Activated naive CD8-positive, alpha-beta T cell treated with anti-CD3 and anti-CD28 coated beads for 36 hours (primary cell): ENCODE measurements around the gene C10orf95. TPM values are rescaled to one million over a fixed set of nuclear protein-coding genes. Genes with fewer than 3 reads are reported as not detected.
"Not testable (repeated sequence)": the region's sequence is repeated elsewhere in the genome, so short reads cannot be mapped to it uniquely, and the experiment has no call there.

Experiments
- DNase-seq: peaks from one replicate; pipeline ENCODE4 v3.0.0; 2021
- H3K27ac Mint-ChIP-seq: one replicate; pipeline ENCODE4 v1.8.0; 2022; ENCODE audit warnings: mild to moderate bottlenecking, moderate library complexity, mixed read lengths
- H3K27me3 Mint-ChIP-seq: one replicate; pipeline ENCODE4 v1.8.0; 2022; ENCODE audit warnings: mild to moderate bottlenecking, mixed read lengths
- H3K36me3 Mint-ChIP-seq: one replicate; pipeline ENCODE4 v1.8.0; 2021; ENCODE audit warnings: mild to moderate bottlenecking, mixed read lengths
- H3K4me1 Mint-ChIP-seq: one replicate; pipeline ENCODE4 v1.8.0; 2021; ENCODE audit warnings: mixed read lengths
- H3K4me3 Mint-ChIP-seq: one replicate; pipeline ENCODE4 v1.8.0; 2022; ENCODE audit warnings: mild to moderate bottlenecking, moderate library complexity, mixed read lengths
- H3K9me3 Mint-ChIP-seq: one replicate; pipeline ENCODE4 v1.8.0; 2022; ENCODE audit warnings: mixed read lengths
- total RNA-seq, 2 experiments: library from RNA; stranded (reverse); gene quantifications; one replicate each; pipeline ENCODE4 v1.2.3, GENCODE V29; 2021

Gene C10orf95, protein sequence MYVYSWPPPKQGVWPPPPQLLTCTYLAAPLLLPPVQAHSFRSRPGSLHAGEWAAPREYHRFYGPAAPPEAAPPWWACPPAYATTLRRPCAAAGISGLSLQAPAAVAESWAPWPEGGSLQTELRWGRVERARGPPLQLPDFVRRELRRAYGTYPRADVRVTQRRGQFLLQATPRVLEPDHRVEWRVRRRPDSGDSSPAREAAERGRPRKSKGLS
- total RNA-seq, result under 1 TPM; 0.49 to 0.62 TPM

DNA sequence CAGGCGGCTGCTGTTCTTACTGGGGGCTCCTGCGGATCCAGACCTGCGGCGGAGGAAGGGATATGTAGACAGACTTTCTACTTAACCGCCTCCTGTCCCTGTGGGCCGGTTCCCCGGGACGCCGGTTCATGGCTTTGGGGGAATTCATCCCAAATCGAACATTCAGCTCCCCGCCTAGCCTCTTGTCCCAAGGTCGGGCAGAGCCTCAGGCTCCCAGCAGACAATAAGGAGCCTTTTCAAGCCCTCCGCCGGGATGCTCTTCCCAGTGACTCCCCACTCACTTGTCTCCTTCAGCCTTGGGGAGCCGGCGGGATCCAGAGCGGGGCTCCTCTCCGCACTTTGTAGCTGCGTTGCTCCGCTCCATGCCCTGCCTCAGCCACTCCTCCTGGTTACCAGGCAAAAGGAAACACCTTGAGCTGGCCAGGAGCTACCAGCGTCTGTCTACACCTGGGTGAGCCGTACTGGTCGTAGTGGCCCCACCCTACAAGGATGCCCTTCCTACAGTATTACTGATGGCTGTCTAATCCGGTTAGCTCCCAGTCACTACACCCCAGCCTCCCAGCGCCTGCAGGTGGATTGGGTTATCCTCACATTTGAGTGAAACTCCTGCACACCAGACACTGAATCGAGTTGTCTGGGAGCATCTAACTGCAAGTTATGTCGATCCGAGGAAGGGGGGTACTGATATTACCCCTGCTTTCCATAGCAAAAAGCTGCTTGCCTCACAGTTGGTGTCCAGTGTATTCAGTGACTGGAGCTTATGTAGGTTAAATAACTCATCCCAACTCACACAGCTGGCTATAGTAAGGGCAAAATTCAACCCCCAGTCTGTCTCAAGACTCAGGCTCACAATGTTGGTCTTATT, at the start of gene C10orf95:
TSS of gene C10orf95 (minus strand) at position 439 of the 865 bp plus-strand sequence. CDS start 450 bp downstream, outside the sequence.
- DNase-seq, result no peak
- Mint-ChIP-seq H3K9me3 (no peaks in the 10 kb centered on the region), H3K27me3 (no peaks in the 10 kb centered on the region), H3K27ac (peak within 1 kb of the TSS; percentile 93), H3K4me1 (peaks cover 28% of the 10 kb centered on the region), H3K36me3 (peaks cover 31% of the 10 kb centered on the region), H3K4me3 (peak within 1 kb of the TSS; percentile 93)

DNA sequence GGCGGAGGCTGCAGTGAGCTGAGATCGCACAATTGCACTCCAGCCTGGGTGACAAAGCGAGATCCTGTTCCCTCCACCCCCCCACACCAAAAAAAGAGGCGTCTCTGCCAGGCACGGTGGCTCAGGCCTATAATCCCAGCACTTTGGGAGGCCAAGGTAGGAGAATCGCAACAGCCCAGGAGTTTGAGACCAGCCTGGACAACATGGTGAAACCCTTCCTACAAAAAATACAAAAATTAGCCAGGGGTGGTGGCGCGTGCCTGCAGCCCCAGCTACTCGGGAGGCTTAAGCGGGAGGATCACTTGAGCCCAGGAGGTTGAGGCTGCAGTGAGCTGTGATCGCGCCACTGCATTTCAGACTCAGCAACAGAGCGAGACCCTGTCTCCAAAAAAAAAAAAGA, 49.3 kb upstream of the C10orf95 start:
- H3K9me3 Mint-ChIP-seq, H3K36me3 Mint-ChIP-seq, DNase-seq, H3K4me3 Mint-ChIP-seq, H3K27me3 Mint-ChIP-seq, H3K27ac Mint-ChIP-seq: not testable (repeated sequence)
- peaks cover 25% of the 10 kb centered on the region for H3K4me1 Mint-ChIP-seq

DNA sequence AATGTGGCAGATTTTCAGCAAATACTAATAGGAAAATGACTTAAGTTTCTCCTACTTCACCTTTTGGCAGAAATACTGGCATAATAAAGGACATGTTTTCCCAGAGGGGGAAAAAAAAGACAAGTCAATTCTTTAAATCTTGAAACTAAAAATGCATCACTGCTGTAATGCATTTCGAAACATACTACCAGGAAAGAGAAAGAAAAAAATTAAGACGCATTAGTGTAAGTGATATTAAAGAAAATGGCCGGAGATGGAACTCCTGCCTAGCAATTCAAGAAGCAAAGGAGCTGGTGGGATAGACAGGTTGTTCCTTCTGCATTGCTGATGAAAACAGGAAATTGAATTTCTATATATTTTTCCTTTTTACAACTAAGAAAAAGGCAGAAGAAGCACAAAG, 48.0 kb upstream of the C10orf95 start:
- Mint-ChIP-seq H3K4me1 (peaks cover 14% of the 10 kb centered on the region), H3K36me3 (peaks cover 5% of the 10 kb centered on the region), H3K4me3 (no peak overlapping the region), H3K27ac (no peak overlapping the region), H3K9me3 (no peaks in the 10 kb centered on the region), H3K27me3 (no peaks in the 10 kb centered on the region)
- no peak for DNase-seq

DNA sequence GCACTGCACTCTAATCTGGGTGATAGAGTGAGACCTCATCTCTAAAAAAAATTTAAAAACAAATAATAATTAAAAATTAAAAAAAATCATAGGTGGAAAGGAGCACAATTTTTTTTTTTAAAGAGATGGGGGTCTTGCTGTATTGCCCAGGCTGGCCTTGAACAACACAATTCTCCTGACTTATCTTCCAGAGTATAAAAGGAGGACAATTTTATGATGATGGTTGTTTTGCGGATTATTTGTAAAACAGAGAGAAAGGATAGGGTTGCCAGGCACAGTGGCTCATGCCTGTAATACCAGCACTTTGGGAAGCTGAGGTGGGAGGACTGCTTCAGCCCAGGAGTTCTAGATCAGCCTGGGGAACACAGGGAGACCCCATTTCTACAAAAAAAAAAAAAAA, 46.2 kb upstream of the C10orf95 start:
- Mint-ChIP-seq H3K4me1 (peaks cover 24% of the 10 kb centered on the region), H3K4me3 (no peak overlapping the region), H3K36me3 (peaks cover 5% of the 10 kb centered on the region), H3K27me3 (no peaks in the 10 kb centered on the region), H3K27ac (no peak overlapping the region), H3K9me3 (no peaks in the 10 kb centered on the region)
- no peak for DNase-seq

DNA sequence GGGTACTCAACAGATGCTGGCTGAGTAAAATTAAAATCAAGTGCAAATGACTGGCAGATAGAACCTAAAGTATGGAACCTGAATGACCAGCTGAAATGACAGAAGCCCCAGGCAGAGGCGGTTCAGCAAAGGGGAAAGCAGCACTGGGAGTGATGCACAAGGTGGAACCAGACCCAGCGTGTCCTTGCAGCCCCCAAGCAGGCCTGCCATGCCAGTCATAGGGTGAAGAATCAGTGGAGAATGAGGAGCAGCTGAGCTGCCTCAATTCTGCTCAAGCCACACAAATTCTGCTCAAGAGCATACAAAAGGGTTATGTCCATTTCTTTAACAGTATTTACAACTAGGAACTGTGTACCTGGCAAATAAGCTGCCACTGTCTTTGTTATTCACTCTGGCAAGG, 42.4 kb upstream of the C10orf95 start:
- no peak for DNase-seq
- H3K9me3 Mint-ChIP-seq, result no peaks in the 10 kb centered on the region
- H3K27me3 Mint-ChIP-seq, result no peaks in the 10 kb centered on the region
- H3K4me1 Mint-ChIP-seq, result peaks cover 12% of the 10 kb centered on the region
- H3K4me3 Mint-ChIP-seq, result no peak overlapping the region
- H3K36me3 Mint-ChIP-seq, result no peaks in the 10 kb centered on the region
- no peak overlapping the region for H3K27ac Mint-ChIP-seq

DNA sequence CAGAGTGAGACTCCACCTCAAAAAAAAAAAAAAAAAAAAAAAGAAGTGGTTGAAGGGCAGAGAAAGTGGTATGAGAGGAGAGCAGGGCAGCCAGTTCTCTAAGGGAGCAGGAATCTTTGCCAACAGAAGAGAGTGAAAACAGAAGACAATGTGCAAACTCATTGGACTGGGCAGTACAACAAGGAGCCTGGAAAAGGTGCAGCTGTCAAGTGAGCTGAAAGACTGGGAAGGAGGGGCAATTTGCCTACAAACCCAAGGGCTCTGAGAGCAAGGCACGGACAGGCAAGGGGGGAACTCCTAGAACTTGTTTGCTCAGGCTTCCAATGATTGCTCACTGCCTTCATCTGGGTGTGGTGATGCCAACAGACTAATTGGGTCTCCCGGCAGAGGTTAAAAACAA, 41.6 kb upstream of the C10orf95 start:
- Mint-ChIP-seq H3K9me3 (no peaks in the 10 kb centered on the region), H3K4me3 (no peak overlapping the region), H3K27ac (peak overlapping the region; percentile 28), H3K27me3 (no peaks in the 10 kb centered on the region), H3K4me1 (peaks cover 10% of the 10 kb centered on the region), H3K36me3 (peaks cover under 1% of the 10 kb centered on the region)
- DNase-seq, result no peak

DNA sequence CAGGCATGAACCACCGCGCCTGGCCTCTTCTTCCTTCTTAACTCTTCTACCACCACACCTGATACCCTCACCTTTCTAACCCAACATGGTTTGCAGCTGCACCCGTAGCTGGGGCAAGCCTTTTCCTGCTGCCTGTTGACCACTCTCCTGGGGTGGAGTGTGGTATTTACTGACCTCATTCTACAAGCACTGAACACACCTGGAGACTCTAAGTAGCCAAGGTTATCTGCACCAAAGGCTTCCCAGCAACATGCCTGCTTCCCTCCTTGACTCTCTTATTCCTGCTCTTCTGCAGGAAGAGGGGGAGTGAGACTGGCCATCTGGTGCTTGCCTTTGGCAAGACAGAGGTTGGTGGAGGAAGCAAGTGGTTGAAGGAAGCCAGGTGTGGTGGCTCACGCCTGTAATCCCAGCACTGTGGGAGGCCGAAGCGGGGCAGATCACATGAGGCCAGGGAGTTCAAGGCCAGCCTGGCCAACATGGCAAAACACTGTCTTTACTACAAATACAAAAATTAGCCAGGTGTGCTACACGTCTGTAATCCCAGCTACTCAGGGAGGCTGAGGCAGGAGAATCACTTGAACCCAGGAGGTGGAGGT, 41.1 kb upstream of the C10orf95 start:
- H3K27ac Mint-ChIP-seq, result no peak overlapping the region
- H3K36me3 Mint-ChIP-seq, result peaks cover 4% of the 10 kb centered on the region
- H3K9me3 Mint-ChIP-seq, result no peaks in the 10 kb centered on the region
- no peak for DNase-seq
- H3K27me3 Mint-ChIP-seq, result no peaks in the 10 kb centered on the region
- peaks cover 10% of the 10 kb centered on the region for H3K4me1 Mint-ChIP-seq
- no peak overlapping the region for H3K4me3 Mint-ChIP-seq

DNA sequence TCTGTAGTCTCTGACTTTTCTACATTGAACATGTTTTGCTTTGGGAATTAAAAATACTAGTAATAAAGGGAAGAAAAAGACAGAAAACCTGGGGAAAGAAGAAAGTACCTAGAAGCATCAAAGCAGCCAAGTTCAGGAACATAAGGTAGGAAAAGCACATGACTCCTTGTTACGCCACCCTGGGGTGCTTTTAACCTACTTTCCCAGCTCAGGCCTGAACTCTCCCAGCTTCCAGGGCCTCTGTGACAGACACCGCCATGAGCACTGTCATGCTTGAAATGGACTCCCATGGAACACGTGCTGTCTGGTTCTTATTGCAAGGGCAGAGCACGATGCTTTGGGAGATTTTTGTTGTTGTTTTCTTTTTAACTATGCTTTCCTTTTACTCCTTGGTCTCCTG, 39.8 kb upstream of the C10orf95 start:
- Mint-ChIP-seq H3K27me3 (no peaks in the 10 kb centered on the region), H3K4me1 (peaks cover 10% of the 10 kb centered on the region), H3K27ac (no peak overlapping the region), H3K4me3 (no peak overlapping the region), H3K9me3 (no peaks in the 10 kb centered on the region), H3K36me3 (peaks cover 5% of the 10 kb centered on the region)
- DNase-seq, result no peak

DNA sequence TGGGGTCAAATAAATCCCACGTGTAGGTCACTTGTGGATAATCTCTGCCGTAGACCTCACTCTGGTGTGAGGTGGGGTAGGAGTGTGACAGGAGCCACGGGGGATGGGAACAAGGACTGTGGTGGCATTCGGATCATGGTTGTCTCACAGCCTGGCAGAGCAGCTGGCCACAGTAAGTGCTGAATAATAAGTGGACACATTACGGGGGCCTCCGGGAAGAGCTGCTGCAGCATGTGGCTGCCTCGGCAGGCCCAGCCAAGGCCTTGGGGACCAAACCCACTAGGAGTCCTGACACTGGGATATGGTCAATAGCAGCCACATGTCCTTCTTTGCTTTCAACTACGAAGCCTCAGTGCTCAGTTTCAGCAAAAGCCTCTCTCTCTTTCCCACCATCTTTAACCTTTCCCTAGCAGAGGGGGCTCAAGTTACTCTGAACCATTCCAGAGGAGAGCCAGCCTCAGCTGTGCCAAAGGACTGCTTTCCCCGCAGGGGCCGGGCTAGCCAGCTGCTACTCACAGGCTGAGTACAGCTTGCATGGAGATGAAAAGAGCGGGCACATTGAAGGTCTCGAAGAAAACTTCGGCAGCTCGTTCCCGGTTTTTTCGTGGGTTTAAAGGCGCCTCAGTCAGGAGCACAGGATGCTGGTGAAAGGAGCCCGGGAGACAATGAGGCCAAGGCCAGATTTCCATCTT, 33.9 kb upstream of the C10orf95 start:
- Mint-ChIP-seq H3K27ac (no peak overlapping the region), H3K4me3 (no peak overlapping the region), H3K27me3 (no peaks in the 10 kb centered on the region), H3K4me1 (no peaks in the 10 kb centered on the region), H3K9me3 (no peaks in the 10 kb centered on the region), H3K36me3 (peaks cover 5% of the 10 kb centered on the region)
- no peak for DNase-seq

DNA sequence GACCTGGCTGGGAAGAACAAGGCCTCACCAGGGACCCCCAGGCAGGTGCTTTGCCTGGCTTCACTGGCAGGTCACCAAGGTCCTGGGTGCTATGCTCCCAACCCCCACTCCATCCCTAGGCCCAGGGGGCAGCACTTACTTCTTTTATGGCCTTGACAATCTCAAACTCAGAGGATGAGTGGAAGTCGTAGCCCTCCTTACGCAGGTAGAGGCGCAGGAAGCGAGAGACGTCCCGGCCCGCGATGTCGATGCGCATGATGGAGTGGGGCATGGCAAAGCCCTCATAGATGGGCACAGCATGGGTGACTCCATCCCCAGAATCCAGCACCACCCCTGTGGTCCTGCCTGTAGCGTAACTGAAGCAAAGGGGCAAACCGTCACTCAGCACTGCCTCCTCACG, 32.7 kb upstream of the C10orf95 start:
- DNase-seq, result no peak
- no peak overlapping the region for H3K4me3 Mint-ChIP-seq
- H3K36me3 Mint-ChIP-seq, result peaks cover 5% of the 10 kb centered on the region
- peaks cover 2% of the 10 kb centered on the region for H3K4me1 Mint-ChIP-seq
- no peaks in the 10 kb centered on the region for H3K27me3 Mint-ChIP-seq
- H3K9me3 Mint-ChIP-seq, result no peaks in the 10 kb centered on the region
- H3K27ac Mint-ChIP-seq, result no peak overlapping the region

DNA sequence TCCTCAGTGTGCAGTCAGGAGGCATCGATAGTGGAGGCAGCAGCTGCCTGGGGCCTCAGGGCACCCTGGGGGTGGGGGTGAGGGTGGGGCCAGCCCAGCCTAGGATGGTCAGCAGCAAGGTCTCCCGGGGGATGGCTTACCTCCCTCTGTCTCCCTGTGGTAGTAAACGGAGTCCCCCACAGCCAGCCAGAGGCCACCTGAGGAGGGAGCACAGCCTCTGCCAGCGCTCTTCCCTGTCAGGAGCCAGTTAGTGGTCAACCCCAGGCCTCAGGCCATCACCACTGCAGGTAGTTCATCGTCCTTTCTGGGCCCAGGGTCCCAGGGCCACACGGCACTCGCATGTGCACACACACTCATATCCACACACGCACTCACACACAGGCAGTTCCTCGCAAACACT, 29.1 kb upstream of the C10orf95 start:
- Mint-ChIP-seq H3K27me3 (no peaks in the 10 kb centered on the region), H3K4me3 (no peak overlapping the region), H3K27ac (no peak overlapping the region), H3K4me1 (peaks cover 14% of the 10 kb centered on the region), H3K36me3 (peaks cover 2% of the 10 kb centered on the region), H3K9me3 (no peaks in the 10 kb centered on the region)
- DNase-seq, result no peak

DNA sequence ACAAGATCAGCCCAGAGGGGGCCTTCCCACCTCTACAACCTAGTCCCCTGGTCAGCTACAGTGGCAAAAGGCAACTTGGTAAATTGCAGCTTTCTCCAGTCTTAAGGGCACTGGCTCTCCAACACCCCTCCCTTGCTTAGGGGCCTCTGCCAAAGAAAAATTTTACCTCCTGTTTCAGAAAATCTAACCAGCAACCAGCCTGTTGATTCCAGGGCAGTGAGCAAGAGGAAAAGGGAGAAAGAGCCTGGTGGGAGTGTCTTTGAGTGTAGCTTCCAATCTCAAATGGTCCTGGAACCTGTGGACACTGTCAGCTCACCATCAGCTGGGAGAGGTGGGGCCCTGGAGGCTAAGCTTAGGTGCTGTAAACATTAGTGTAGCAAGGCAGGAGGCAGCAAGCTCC, 28.3 kb upstream of the C10orf95 start:
- Mint-ChIP-seq H3K27me3 (no peaks in the 10 kb centered on the region), H3K36me3 (peaks cover 2% of the 10 kb centered on the region), H3K9me3 (no peaks in the 10 kb centered on the region), H3K4me3 (no peak overlapping the region), H3K27ac (peak overlapping the region; percentile 78), H3K4me1 (peaks cover 17% of the 10 kb centered on the region)
- no peak for DNase-seq

DNA sequence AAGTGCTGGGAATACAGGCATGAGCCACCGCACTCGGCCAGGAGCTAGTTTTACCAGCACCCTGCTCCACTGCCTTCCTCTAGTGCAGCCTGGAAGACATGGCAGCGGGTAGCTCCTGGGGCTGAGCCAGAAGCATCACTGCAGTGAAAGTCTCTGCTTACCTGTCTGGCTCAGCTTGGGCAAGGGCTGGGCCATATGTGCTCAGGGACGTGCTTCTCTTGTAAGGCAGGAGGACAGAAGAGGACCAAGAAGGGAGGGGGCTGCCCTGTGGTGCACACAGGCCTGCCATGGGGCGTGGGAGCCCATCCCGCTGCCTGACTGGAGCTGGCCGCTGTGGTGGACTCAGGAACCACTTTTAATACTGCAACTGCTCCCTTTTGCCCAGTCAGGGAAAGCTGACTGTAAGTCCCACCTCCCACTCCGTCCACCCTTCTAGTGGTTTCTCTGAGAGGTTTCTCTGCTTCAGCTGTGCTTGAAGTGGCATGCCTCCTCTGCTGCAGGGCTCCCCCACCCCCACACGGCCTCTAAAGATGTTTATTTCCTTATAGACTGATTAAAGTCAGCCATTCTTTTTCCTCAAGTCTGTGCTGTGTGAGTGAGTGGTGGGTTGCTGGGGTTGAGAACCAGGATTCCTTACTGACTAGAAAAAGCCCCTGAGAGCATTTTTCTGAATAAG, 25.3 kb upstream of the C10orf95 start:
- Mint-ChIP-seq H3K9me3 (no peaks in the 10 kb centered on the region), H3K27ac (peak overlapping the region; percentile 68), H3K4me3 (no peak overlapping the region), H3K27me3 (no peaks in the 10 kb centered on the region), H3K4me1 (peaks cover 27% of the 10 kb centered on the region), H3K36me3 (peaks cover 14% of the 10 kb centered on the region)
- DNase-seq, result no peak

DNA sequence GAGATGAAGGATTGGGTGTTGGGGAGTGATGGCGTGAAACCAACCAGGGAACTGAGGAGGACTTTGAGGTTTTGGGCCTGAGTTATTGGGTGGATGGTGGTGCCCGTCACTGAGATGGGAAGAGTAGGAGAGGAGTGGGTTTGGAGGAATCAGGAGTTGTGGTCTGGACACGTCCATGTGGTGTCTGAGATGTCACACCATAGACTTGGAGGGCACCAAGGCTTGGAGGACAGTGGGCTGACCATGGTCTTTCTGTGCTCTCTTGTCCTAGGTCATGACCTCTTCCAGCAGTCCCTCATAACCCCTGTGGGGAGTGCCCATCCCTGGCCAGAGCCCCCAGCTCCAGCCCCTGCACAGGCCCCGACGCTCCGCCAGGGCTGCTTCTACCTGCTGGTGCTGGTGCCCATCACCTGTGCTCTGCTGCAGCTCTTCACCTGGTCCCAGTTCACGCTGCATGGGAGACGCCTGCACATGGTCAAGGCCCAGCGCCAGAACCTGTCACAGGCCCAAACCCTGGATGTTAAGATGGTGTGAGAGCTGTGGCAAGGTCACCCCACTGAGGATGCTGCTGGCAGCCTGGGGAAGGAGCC, 24.2 kb upstream of the C10orf95 start:
- peaks cover 27% of the 10 kb centered on the region for H3K4me1 Mint-ChIP-seq
- H3K27ac Mint-ChIP-seq, result peak overlapping the region; percentile 35
- no peak overlapping the region for H3K4me3 Mint-ChIP-seq
- no peaks in the 10 kb centered on the region for H3K9me3 Mint-ChIP-seq
- H3K36me3 Mint-ChIP-seq, result peaks cover 14% of the 10 kb centered on the region
- no peaks in the 10 kb centered on the region for H3K27me3 Mint-ChIP-seq
- DNase-seq, result no peak
